Measurements from ENCODE around the gene IDUA. TPM values are rescaled to one million over a fixed set of nuclear protein-coding genes. Genes with fewer than 3 reads are reported as not detected.

The IDUA gene
- total RNA-seq, 1 donor from 2014 or later, result 46.0 TPM

DNA sequence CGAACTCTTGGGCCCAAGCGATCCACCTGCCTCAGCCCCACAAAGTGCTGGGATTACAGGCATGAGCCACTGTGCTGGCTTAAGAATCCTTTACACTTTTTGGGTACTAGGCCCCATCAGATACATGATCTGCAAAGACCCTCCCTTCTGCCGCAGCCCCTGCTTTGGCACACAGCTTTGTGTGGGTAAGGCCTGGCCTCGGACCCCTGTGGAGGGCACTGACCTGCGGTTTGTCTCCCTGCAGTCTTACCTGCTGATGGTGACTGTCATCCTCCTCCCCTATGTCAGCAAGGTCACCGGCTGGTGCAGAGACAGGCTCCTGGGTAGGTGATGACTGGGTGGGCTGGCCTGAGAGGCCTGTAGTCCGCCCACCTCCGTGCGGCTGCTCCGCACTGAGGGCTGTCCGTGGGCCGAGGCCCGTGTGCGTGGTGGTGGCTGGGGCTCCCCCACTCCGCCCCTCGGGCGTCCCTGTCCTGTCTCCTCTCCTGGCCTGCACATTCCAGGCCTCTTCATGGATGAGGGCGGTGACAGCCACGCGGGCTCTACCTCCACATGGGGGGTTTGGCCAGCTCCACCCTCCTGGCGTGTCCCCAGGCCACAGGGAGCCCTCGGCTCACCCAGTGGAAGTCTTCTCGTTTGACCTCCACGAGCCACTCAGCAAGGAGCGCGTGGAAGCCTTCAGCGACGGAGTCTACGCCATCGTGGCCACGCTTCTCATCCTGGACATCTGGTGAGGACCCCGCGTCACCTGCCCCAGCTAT is 31.5 kb upstream of the IDUA start:
- no peaks in the 10 kb centered on the region for H3K27me3 Mint-ChIP-seq (ENCODE audit: low read depth)
- no peaks in the 10 kb centered on the region for H3K9me3 Mint-ChIP-seq (ENCODE audit: low read depth)
- no peaks in the 10 kb centered on the region for H3K4me1 Mint-ChIP-seq (ENCODE audit: low read depth)
- peak; percentile 75 for DNase-seq (ENCODE audit: low spot score)
- H3K4me3 Mint-ChIP-seq (ENCODE audit: unreplicated experiment), result no peak overlapping the region
- no peak overlapping the region for H3K27ac Mint-ChIP-seq (ENCODE audit: unreplicated experiment)
- TF ChIP-seq, protein P1, sequence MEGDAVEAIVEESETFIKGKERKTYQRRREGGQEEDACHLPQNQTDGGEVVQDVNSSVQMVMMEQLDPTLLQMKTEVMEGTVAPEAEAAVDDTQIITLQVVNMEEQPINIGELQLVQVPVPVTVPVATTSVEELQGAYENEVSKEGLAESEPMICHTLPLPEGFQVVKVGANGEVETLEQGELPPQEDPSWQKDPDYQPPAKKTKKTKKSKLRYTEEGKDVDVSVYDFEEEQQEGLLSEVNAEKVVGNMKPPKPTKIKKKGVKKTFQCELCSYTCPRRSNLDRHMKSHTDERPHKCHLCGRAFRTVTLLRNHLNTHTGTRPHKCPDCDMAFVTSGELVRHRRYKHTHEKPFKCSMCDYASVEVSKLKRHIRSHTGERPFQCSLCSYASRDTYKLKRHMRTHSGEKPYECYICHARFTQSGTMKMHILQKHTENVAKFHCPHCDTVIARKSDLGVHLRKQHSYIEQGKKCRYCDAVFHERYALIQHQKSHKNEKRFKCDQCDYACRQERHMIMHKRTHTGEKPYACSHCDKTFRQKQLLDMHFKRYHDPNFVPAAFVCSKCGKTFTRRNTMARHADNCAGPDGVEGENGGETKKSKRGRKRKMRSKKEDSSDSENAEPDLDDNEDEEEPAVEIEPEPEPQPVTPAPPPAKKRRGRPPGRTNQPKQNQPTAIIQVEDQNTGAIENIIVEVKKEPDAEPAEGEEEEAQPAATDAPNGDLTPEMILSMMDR (IDR thresholded peaks at IDR 0.05), result no peak
- peaks cover 11% of the 10 kb centered on the region for H3K36me3 Mint-ChIP-seq (ENCODE audit: low read depth)

DNA sequence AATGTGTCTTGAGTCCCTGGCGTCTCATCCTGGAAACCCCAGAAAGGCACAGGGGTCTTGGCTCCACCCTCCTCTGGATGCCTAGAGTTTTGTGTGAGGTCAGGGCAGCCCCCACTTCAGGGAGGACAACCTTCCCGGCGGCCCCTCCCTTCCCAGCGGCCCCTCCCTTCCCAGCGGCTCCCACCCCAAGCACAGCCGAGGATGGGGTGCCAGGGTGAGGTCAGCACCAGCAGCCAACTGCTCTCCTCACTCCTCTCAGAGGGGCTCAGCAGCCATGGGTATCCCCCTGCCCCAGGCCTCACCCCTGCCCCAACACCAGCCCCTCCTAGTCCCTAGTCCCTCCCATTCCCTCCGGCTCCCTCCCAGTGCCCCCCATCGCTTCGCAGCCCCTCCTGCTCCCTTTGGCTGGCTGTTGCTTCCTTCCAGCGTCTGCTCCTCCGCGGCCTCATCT is 30.9 kb upstream of the IDUA start:
- TF ChIP-seq, protein P1 (IDR thresholded peaks at IDR 0.05), result no peak
- no peak overlapping the region for H3K27ac Mint-ChIP-seq (ENCODE audit: unreplicated experiment)
- no peaks in the 10 kb centered on the region for H3K9me3 Mint-ChIP-seq (ENCODE audit: low read depth)
- peaks cover 11% of the 10 kb centered on the region for H3K36me3 Mint-ChIP-seq (ENCODE audit: low read depth)
- H3K4me1 Mint-ChIP-seq (ENCODE audit: low read depth), result no peaks in the 10 kb centered on the region
- peak; percentile 83 for DNase-seq (ENCODE audit: low spot score)
- no peak overlapping the region for H3K4me3 Mint-ChIP-seq (ENCODE audit: unreplicated experiment)
- no peaks in the 10 kb centered on the region for H3K27me3 Mint-ChIP-seq (ENCODE audit: low read depth)

DNA sequence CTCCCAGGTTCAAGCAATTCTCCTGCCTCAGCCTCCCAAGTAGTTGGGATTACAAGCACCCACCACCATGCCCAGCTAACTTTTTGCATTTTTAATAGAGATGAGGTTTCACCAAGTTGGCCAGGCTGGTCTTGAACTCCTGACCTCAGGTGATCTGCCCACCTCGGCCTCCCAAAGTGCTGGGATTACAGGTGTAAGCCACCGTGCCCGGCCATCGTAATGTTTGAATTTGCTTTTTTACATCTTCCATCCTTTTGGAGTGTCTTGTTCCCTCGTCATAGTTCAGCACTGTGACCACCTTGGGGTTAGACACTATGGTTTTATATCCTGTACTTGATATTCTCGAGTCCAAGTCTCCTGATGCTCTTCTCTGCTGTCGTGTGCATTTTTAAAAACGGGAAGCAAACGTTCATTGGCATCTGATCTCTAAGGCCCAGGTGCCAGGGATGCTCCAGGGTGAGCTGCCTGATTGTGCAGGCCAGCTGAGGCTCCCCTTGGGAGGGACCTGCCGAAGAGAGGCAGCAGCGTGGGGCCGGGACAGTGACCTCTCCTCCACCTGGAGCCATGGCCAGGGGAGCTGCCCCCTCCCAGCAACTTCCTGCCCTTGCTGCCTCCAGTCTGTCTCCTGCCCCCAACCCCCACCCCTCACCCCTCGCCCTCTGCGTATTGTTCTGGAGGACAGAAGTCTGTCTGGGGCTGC is 30.2 kb upstream of the IDUA start:
- no peaks in the 10 kb centered on the region for H3K27me3 Mint-ChIP-seq (ENCODE audit: low read depth)
- peak; percentile 71 for DNase-seq (ENCODE audit: low spot score)
- H3K4me1 Mint-ChIP-seq (ENCODE audit: low read depth), result no peaks in the 10 kb centered on the region
- no peaks in the 10 kb centered on the region for H3K9me3 Mint-ChIP-seq (ENCODE audit: low read depth)
- TF ChIP-seq, protein P1 (IDR thresholded peaks at IDR 0.05), result no peak
- no peak overlapping the region for H3K4me3 Mint-ChIP-seq (ENCODE audit: unreplicated experiment)
- H3K27ac Mint-ChIP-seq (ENCODE audit: unreplicated experiment), result peak overlapping the region; percentile 5
- H3K36me3 Mint-ChIP-seq (ENCODE audit: low read depth), result peaks cover 11% of the 10 kb centered on the region

DNA sequence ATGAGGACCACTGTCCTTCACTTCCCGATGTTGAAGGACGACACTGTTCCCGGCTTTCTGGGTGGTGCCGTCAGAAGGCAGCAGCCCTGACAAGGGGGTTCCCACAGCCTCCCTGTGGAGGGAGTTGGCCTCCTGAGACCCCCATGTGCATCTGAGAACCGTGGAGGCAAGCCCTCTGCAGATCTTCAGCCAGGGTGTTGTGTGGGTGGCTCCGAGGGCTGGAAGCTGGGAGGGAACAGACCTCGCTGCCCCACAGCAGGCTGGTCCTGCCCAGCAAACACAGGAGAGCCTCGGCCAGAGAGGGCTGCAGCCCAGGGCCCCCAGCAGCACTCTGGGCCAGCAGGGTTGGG is 29.6 kb upstream of the IDUA start:
- Mint-ChIP-seq H3K4me3 (ENCODE audit: unreplicated experiment) (no peak overlapping the region), H3K27me3 (ENCODE audit: low read depth) (no peaks in the 10 kb centered on the region), H3K9me3 (ENCODE audit: low read depth) (no peaks in the 10 kb centered on the region), H3K36me3 (ENCODE audit: low read depth) (peaks cover 11% of the 10 kb centered on the region), H3K4me1 (ENCODE audit: low read depth) (no peaks in the 10 kb centered on the region), H3K27ac (ENCODE audit: unreplicated experiment) (no peak overlapping the region)
- DNase-seq (ENCODE audit: low spot score), result peak; percentile 57
- TF ChIP-seq, protein P1 (IDR thresholded peaks at IDR 0.05), result no peak

DNA sequence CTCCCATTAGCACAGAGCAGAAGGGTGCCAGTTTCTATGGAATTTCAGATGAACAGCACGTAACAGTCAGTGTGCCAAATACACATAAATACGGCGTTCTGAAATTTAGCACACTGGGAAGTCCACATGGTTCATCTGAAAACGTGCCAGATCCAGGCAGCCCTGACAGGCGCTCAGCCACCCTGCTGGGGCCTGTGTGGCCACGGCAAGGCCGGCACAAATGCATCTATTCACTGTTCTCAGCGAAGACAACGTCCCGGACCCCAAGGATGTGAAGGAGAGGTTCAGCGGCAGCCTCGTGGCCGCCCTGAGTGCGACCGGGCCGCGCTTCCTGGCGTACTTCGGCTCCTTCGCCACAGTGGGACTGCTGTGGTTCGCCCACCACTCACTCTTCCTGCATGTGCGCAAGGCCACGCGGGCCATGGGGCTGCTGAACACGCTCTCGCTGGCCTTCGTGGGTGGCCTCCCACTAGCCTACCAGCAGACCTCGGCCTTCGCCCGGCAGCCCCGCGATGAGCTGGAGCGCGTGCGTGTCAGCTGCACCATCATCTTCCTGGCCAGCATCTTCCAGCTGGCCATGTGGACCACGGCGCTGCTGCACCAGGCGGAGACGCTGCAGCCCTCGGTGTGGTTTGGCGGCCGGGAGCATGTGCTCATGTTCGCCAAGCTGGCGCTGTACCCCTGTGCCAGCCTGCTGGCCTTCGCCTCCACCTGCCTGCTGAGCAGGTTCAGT is 29.1 kb upstream of the IDUA start:
- no peaks in the 10 kb centered on the region for H3K4me1 Mint-ChIP-seq (ENCODE audit: low read depth)
- H3K36me3 Mint-ChIP-seq (ENCODE audit: low read depth), result peaks cover 11% of the 10 kb centered on the region
- DNase-seq (ENCODE audit: low spot score), result peak; percentile 87
- H3K9me3 Mint-ChIP-seq (ENCODE audit: low read depth), result no peaks in the 10 kb centered on the region
- H3K27me3 Mint-ChIP-seq (ENCODE audit: low read depth), result no peaks in the 10 kb centered on the region
- TF ChIP-seq, protein P1 (IDR thresholded peaks at IDR 0.05), result no peak
- no peak overlapping the region for H3K27ac Mint-ChIP-seq (ENCODE audit: unreplicated experiment)
- H3K4me3 Mint-ChIP-seq (ENCODE audit: unreplicated experiment), result no peak overlapping the region
